Panc1 (cell line): Measurements from ENCODE around the gene HSPA5. TPM values are rescaled to one million over a fixed set of nuclear protein-coding genes. Genes with fewer than 3 reads are reported as not detected.
A peak's percentile ranks its signal among the peaks of the same experiment; 100 is the strongest.
"Not testable (repeated sequence)": the region's sequence is repeated elsewhere in the genome, so short reads cannot be mapped to it uniquely, and the experiment has no call there.

Experiments used
- ATAC-seq: fragments of 200-7000 bp; cut with Tn5 transposase; 2 replicates; pipeline ENCODE4 v1.9.1; 2020; ENCODE audit warnings: mild to moderate bottlenecking, moderate library complexity
- BruUV-seq: library from RNA; stranded (reverse); fragments of 400-500 nt; replicated peaks from 2 replicates; lab custom pipeline; 2021; lab: Mats Ljungman, UMichigan
- CTCF ChIA-PET: fragments of 300-600 bp; sonication (Branson Sonifier 250); formaldehyde crosslinking; loops from one replicate; lab custom pipeline; 2022; ENCODE audit warnings: antibody characterized with exemption; lab: Charles Lee
- POLR2A ChIA-PET: fragments of 300-600 bp; sonication (Branson Sonifier 250); formaldehyde crosslinking; loops from one replicate; lab custom pipeline; 2022; ENCODE audit warnings: antibody characterized with exemption; lab: Charles Lee
- DNase-seq: peaks from one replicate; pipeline ENCODE4 v3.0.0-alpha.2; 2010; ENCODE audit warnings: low read depth, low spot score
- H3K27ac ChIP-seq: 2 replicates; pipeline ENCODE4 v1.5.1; 2011; ENCODE audit warnings: mild to moderate bottlenecking, low read length, inconsistent platforms
- H3K27me3 ChIP-seq: fragments of 200-500 bp; sonication (Bioruptor generic); 2 replicates; pipeline ENCODE4 v1.6.0; 2014; ENCODE audit warnings: low read length, inconsistent platforms; ENCODE audit not compliant: control insufficient read depth, insufficient read depth
- H3K36me3 ChIP-seq: fragments of 200-500 bp; sonication (Bioruptor generic); 2 replicates; pipeline ENCODE4 v1.5.1; 2014; ENCODE audit warnings: inconsistent platforms, mild to moderate bottlenecking, low read length, moderate library complexity; ENCODE audit not compliant: control insufficient read depth, insufficient read depth
- H3K4me1 ChIP-seq: 2 replicates; pipeline ENCODE4 v1.5.1; 2011; ENCODE audit warnings: inconsistent platforms, mild to moderate bottlenecking, low read length, moderate library complexity; ENCODE audit not compliant: control insufficient read depth, insufficient read depth
- H3K4me3 ChIP-seq, 2 experiments: 2 replicates each; pipeline ENCODE4 v1.5.1; 2011 to 2012; ENCODE audit warnings: low read depth in 2 of 2, low read length in 2 of 2, mild to moderate bottlenecking in 2 of 2, inconsistent platforms in 1 of 2, moderate library complexity in 1 of 2
- H3K9me3 ChIP-seq: fragments of 200-500 bp; sonication (Bioruptor generic); 2 replicates; pipeline ENCODE4 v1.5.1; 2014; ENCODE audit warnings: low read depth, mild to moderate bottlenecking, inconsistent platforms, low read length, moderate library complexity; ENCODE audit not compliant: control insufficient read depth, insufficient read depth
- CTCF ChIP-seq: fragments of 450-650 bp; IDR thresholded peaks from 2 replicates; pipeline ENCODE4 v1.5.1; 2017; ENCODE audit warnings: mild to moderate bottlenecking
- POLR2AphosphoS5 ChIP-seq: IDR thresholded peaks from 2 replicates; pipeline ENCODE4 v1.6.1; 2012; ENCODE audit warnings: mild to moderate bottlenecking, low read depth, low read length, moderate library complexity
- REST ChIP-seq, 2 experiments: IDR thresholded peaks; 2 replicates each; pipeline ENCODE4 v1.6.1; 2011 to 2012; ENCODE audit warnings: low read depth in 2 of 2, control low read depth in 1 of 2, low read length in 1 of 2, mild to moderate bottlenecking in 1 of 2, moderate library complexity in 1 of 2; ENCODE audit not compliant: insufficient read depth in 1 of 2
- SIN3A ChIP-seq: IDR thresholded peaks from 2 replicates; pipeline ENCODE4 v1.6.1; 2012; ENCODE audit warnings: low read depth, mild to moderate bottlenecking, low read length, moderate library complexity, borderline replicate concordance; ENCODE audit not compliant: insufficient read depth
- TCF7L2 ChIP-seq: IDR thresholded peaks from 2 replicates; pipeline ENCODE4 v1.6.1; 2011; ENCODE audit warnings: mild to moderate bottlenecking, low read depth, low read length, inconsistent platforms
- in situ Hi-C: cut with HindIII; loops from 2 replicates; pipeline ENCODE4 v1.10.0; 2016; ENCODE audit warnings: low sequenced_read_pairs, low pct_unique_long_range_greater_than_20kb
- intact Hi-C: fragments of 100-400 bp; cut with micrococcal nuclease; formaldehyde crosslinking; loops from one replicate; pipeline ENCODE4 v1.10.0; 2022; ENCODE audit not compliant: unreplicated experiment
- total RNA-seq: library from RNA; stranded (reverse); gene quantifications from one replicate; pipeline ENCODE4 v1.2.1, GENCODE V29; 2021; ENCODE audit not compliant: unreplicated experiment

HSPA5 gene
- total RNA-seq, 1 experiment from 2014 or later, result 281 TPM

DNA sequence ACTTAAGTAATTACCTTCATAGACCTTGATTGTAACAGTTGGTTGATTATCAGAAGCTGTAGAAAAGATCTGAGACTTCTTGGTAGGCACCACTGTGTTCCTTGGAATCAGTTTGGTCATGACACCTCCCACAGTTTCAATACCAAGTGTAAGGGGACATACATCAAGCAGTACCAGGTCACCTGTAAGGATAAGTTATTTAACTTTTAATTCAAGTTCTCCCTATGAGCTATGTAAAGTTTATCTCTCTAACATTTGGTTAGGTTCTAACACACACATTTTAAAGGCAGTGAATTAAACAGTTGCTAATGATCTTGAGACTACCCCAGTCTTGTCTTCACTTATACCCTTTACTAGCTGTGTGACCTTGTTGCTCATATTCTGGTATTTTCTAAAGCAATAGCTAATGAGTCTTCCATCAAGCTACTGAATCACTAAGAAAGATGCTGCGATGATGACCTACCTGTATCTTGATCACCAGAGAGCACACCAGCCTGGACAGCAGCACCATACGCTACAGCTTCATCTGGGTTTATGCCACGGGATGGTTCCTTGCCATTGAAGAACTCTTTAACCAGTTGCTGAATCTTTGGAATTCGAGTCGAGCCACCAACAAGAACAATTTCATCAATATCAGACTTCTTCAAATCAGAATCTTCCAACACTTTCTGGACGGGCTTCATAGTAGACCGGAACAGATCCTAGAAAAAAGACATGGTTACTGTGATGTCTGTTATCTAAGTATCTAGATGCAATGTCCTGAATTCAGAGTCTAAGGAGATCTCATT lies 2.8 kb downstream of the HSPA5 start:
- ATAC-seq, result no peak
- CTCF ChIA-PET, result no interaction called here
- peak overlapping the region; percentile 89; the same call in 1 of the 2 replicates for H3K27ac ChIP-seq
- peak overlapping the region; percentile 89 to 95 for H3K4me3 ChIP-seq
- H3K4me1 ChIP-seq, result peaks cover 38% of the 10 kb centered on the region
- no peaks in the 10 kb centered on the region for H3K27me3 ChIP-seq
- POLR2A ChIA-PET, result interaction anchor here (0.6 to 0.7 kb wide), 2 partner anchors 35 to 146 kb away, joined by 3 to 7 read pairs; no protein-coding TSS in a partner anchor
- no peaks in the 10 kb centered on the region for H3K9me3 ChIP-seq
- no peak for TF ChIP-seq TCF7L2
- no peak; the same call in 1 of the 2 replicates for TF ChIP-seq POLR2AphosphoS5
- no peak for TF ChIP-seq CTCF
- no peak for TF ChIP-seq SIN3A
- DNase-seq, result no peak
- intact Hi-C loops (no loop called here), in situ Hi-C loops (no loop called here)
- BruUV-seq, result no TSS peak
- peaks cover 37% of the 10 kb centered on the region for H3K36me3 ChIP-seq

- H3K27me3 ChIP-seq, in situ Hi-C loops, POLR2A ChIA-PET, DNase-seq, H3K27ac ChIP-seq, intact Hi-C loops, H3K9me3 ChIP-seq, ATAC-seq, CTCF ChIA-PET: not testable (repeated sequence)
- peak overlapping the region; percentile 89 to 95 for H3K4me3 ChIP-seq
- H3K4me1 ChIP-seq, result peaks cover 31% of the 10 kb centered on the region
- TSS peak; percentile 75 for BruUV-seq
- peaks cover 34% of the 10 kb centered on the region for H3K36me3 ChIP-seq
Observed at GRCh38 chr9:125236520-125237159, 4.5 kb downstream of the HSPA5 start.

- DNase-seq, result no peak
- Histone ChIP-seq H3K27ac (no peak overlapping the region), H3K27me3 (no peaks in the 10 kb centered on the region), H3K36me3 (peaks cover 31% of the 10 kb centered on the region), H3K4me3 (peak overlapping the region; percentile 89 to 95), H3K9me3 (no peaks in the 10 kb centered on the region), H3K4me1 (peaks cover 31% of the 10 kb centered on the region)
- TF ChIP-seq SIN3A (no peak), POLR2AphosphoS5 (no peak), TCF7L2 (no peak), REST (IDR thresholded peaks at IDR 0.05; ENCODE audit: insufficient read depth in 1 of 2, low read depth in 2 of 2, low read length in 1 of 2) (no peak), CTCF (no peak)
- POLR2A ChIA-PET, result interaction anchor here (0.7 kb wide), 1 partner anchor 93 kb away, joined by 5 read pairs; no protein-coding TSS in a partner anchor
- intact Hi-C loops (no loop called here), in situ Hi-C loops (no loop called here)
- ATAC-seq, result no peak
- CTCF ChIA-PET, result interaction anchor here (0.7 kb wide), 1 partner anchor 170 kb away, joined by 6 read pairs; no protein-coding TSS in a partner anchor
- BruUV-seq, result no TSS peak
Observed at GRCh38 chr9:125235804-125236519, 5.2 kb downstream of the HSPA5 start.

- DNase-seq, in situ Hi-C loops, H3K4me3 ChIP-seq, H3K9me3 ChIP-seq, H3K27ac ChIP-seq, intact Hi-C loops, CTCF ChIA-PET, ATAC-seq, BruUV-seq, H3K27me3 ChIP-seq: not testable (repeated sequence)
- Histone ChIP-seq H3K36me3 (peaks cover 22% of the 10 kb centered on the region; the same call in 1 of the 2 replicates), H3K4me1 (peaks cover 31% of the 10 kb centered on the region)
- POLR2A ChIA-PET, result interaction anchor here (0.6 kb wide), 1 partner anchor 84 kb away, joined by 6 read pairs; no protein-coding TSS in a partner anchor
Observed at GRCh38 chr9:125234099-125234498, 7.0 kb downstream of the HSPA5 start.
